OCI-M1 (cell line): ENCODE results near the gene ATP1B1.

Experiments
- DNase-seq: peaks from one replicate; lab custom pipeline; 2025; lab: John Stamatoyannopoulos, UW

Gene ATP1B1

DNA sequence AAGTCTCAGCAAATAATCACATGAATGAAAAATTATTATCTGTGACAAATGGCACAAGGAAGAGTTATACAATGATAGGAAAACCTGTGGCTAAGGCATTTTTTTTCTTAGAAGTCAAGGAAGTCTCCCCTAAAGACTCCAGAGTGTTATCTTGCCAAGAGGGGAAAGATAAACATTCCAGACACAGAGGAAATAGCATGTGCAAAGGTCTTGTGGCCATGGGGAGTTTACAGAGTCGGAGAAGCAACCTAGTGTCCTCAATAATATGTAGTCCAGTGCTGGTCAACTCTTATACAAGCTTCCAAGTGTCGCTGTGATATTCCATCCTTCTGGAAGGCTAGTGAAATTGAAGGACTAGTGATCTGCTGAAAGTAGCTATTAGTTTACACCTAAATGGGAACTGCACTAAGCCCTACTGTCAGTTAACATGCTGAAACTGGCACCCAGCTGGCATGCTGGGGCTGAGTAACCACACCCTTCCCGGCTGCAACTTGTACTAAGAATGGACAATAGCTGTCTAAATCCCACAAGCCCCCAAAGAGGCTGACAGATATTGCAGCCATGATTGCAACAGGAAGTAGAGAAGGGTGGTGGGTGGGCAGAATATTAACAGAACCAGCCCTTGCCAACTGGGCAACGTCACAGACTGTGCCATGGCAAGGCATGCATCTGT, 11.5 kb upstream of the ATP1B1 start:
- DNase-seq = no peak

- DNase-seq = no peak
Observed at GRCh38 chr1:169098380-169098779, 8.1 kb upstream of the ATP1B1 start.

DNA sequence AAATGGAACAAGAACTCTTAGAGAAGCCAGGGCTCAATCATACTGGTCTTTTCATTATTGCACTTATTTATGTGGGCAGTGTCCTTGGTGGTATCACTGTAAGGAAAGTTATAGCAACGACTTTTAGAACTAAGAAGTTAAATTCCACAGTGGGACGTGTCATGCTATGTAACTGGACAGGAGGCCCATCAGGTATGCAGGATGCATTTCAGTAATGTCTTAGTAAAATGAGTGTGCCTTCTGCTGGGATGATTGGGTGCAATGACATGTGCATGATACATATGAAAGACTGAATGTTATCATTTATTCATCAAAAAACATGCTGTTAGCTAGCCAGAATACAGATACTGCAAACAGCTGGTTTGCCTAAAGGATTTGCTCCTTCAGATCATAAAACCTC, 6.9 kb upstream of the ATP1B1 start:
- DNase-seq = no peak

GRCh38 chr1:169100208-169100607, 6.3 kb upstream of the ATP1B1 start:
- DNase-seq = no peak

- no peak for DNase-seq
Observed at GRCh38 chr1:169100651-169101088, 5.8 kb upstream of the ATP1B1 start.

- DNase-seq = no peak
Observed at GRCh38 chr1:169102567-169102966, 3.9 kb upstream of the ATP1B1 start.

DNA sequence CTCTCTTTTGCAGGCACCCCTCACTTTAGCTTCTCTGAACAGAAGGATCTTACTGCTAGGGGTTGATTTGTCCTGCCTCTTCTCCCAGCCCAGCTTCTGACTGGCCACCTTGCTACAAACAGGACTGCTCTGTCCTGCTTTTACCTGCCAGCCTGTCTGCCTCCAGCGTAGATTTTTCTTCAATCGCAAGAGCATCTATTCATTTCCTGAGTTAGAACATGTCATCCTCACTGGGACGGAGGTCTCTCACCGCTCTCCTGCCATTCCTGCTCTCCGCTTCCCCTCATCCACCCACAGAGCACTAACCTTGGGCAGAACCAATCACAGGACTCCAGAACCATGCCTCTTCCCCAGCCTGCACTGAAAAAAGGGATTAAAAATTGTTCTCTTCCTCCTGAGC, 3.5 kb upstream of the ATP1B1 start:
- DNase-seq = no peak

GRCh38 chr1:169103480-169103893, 3.0 kb upstream of the ATP1B1 start:
- no peak for DNase-seq

GRCh38 chr1:169105087-169105433, 1.4 kb upstream of the ATP1B1 start:
- no peak for DNase-seq

DNA sequence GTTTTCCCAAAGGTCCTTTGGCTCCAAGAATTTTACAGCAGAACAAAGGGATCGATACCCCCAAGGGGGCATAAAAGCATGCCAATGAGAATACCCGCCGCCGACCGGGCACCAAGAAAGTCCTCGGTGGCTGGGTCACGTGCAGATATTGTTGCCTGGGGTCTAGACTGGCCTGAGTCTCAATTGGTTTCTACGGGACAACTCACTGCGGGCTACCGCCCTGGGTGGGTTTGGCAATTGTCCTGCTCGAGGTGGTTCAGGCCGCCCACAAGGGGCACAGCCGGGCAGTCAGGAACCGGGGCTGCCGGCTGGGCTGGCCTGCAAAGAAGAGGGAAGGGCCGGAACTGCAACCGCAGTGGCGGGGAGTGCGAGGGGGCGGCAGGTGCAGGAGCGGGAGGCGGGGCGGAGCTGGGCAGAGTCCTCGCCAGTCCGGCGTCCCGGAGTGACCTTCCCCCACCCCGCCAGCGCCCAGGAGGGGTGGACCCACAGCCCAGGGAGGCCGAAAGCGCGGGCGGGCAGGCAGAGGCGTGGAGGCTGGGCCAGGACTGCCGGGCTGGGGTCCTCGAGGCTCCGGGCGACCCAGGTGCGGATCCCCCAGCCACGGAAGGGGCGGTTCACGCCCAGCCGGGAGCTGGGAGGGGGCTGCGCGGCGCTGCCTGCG, 926 bp upstream of the ATP1B1 start:
- peak; percentile 72 for DNase-seq

DNA sequence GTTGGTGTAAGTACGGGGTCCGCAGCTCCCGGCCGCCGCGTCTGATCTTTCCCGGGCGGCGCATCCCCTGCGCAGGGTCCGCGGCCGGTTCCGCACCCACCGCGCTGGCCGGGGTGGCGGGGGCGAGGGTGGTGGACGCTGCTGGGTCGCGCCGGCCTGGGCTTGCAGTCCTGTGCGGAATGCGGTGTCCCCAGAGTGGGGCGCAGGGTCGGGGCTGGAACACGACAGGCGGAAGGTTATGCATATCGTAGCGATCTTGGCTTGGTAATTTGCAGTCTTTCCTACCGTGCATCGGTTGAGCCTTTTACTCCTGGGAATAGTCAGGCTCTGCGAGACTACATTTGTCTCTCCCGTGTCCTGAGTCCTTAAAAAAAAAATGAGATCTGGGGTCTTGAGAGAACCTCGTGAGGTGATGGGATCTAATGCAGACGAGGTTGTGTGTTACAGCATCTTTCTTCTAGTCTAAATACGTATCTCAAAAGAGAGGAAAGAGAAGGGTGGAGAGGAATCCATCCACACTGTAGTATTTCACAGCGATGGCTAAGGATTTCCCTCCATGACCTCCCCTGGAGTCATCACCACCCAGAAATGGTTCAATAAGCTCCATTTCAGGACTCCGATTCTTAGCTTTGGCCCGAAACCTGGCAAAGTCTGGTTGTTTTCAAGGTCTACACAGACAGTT, 572 bp downstream of the ATP1B1 start:
- DNase-seq = peak; percentile 32

DNA sequence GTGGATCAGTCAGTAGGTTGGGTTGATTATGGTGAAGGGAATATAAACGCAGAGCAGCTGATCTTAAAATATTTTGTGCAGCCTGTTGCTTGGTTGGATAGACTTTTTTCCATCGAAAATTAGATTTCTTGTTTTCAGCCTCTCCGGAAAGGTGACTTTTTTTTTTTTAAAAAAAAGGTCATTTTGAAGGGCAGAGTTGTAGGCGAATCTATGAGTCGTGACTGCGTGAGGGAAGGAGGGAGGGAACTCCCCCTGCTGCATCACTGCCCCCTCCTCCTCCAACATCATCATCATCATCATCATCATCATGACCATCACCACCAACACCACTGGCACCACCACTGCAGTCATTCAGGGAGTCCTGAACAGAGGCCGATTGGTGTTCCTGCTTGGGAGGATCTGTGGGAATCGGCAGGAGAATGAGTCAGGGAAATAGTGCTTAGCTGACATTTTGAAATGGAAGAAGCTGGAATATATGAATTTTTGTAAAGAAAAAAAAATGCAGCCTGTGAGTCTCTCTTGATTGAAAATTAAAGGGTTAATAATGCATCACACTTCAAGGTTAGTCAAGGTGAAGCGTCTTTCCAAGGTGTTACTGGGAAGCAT, 1.2 kb downstream of the ATP1B1 start:
- DNase-seq = no peak

DNA sequence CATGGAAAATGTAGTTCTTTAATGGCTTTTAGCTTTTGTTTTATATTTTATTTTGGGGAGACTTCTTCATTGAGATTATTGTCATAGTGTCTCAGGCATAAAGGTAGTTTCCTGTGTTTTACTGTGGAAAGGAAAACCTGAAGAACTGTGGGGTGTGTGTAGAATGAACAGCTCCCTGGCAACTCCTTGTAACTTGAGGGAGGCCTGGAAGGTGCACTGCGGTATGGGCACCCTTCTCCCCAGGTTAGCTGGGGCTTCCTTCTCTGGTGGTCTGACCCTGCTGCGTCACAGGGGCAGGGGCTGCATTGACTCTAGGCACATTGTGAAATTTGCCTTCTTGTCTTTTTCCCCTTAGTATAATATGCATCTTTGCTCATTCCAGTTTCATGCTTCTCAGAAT, 1.7 kb downstream of the ATP1B1 start:
- no peak for DNase-seq

- peak; percentile 36 for DNase-seq
Observed at GRCh38 chr1:169108863-169109560, 2.5 kb downstream of the ATP1B1 start.

DNA sequence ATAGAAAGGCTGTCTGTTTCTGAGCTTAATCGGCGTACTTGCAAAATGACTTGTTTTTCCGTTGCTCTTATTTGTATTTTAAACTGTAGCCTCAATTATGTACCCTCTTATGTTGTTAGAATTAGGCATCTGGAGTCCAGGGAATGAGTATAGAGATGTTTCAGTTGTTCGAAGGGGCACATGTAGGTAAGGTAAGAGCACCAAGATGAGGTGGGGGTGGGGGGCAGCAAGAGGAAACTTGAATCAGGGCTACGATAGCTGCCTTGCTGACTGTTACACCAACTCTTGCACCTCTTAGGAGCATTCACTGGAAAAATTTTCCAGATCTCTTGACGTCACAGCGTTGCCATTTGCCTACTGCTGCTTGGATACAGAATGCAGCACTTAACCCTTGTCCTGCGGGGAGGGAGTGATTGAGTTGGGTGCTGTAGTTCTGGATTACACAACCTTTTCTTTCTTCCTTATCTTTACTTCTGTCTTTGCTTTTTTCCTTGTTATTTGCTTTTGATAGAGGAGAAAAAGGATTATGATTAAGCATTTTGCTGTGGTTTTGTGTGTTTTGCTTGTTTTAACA, 3.2 kb downstream of the ATP1B1 start:
- peak; percentile 66 for DNase-seq

DNA sequence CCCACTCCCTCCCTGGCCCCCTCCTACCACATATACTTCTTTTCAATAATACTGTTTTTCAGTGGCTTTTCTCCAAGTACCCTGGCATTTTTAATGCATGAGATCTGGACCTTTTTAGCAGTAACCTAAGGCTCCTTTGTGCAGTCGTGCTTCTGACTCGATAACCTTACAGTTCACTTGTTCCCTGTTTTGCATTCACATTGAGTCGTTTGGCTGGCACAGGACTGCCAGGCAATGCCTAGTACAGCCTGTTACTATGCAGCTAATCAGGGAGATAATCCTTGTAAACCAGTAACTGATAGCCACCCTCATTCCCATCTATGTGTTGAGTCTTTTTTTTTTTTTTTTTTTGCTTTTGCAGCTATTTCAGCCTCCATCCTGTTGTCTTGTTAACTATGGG, 3.7 kb downstream of the ATP1B1 start:
- DNase-seq = no peak

DNA sequence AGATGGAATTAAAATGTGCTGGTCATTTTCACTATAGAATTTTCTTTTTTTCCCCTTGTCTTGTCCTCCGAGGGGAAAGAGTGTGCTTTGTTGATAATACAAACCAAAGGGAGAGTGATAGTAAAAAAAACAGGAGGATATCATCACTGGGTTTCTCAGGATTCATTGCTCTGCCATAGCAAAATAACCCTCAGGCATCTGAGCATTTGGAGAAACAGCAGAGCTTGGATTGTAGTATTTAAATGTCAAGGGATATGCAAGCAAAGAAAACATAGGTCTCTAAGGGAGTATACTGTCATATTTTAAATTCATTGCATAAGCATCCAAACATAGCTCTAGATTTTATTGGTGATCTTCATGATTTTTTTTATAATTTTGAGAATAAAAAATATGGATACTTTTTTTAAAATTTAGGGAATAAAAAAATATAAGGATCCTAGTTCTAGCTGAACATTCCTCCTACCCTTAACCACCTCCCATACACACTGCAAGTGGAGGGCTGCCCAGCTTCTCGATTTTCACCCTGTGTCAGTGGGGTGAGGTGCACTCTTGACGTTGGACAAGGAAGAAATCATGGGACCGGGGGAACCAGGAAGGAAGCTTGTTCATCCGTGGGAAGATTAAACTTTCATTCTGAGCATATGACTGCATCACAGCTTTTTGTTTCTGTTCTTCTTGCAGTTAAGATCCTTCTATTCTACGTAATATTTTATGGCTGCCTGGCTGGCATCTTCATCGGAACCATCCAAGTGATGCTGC, 4.4 kb downstream of the ATP1B1 start:
- DNase-seq = no peak

DNA sequence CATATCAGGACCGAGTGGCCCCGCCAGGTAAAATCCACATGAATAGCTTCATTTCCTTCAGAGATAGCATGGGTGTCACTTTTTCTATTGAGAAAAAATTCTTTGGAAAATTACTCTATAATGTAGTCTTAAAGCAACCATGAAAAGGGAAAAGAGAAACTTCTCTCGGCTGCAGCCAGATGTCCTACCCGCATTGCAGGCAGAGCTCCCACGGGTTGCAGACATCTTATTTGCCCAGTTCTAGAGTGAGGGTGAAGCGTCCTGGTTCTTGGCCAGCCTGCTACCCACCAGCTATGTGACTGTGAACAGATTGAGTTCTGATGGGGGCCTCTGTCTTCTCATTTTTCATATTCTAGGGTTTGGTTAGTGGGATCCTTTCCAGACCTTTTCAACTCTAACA, 5.0 kb downstream of the ATP1B1 start:
- no peak for DNase-seq

- DNase-seq = no peak
Observed at GRCh38 chr1:169112241-169112640, 5.8 kb downstream of the ATP1B1 start.

GRCh38 chr1:169113613-169114119, 7.2 kb downstream of the ATP1B1 start:
- no peak for DNase-seq
